ENCODE results near the gene EXOC6.

EXOC6 gene

GRCh38 chr10:92915892-92916291 is 67.6 kb downstream of the EXOC6 start:
- Histone ChIP-seq H3K27me3 (ENCODE audit: insufficient read depth, poor library complexity, severe bottlenecking) (no peaks in the 10 kb centered on the region), H3K27ac (replicated peaks) (no peak overlapping the region), H3K4me3 (replicated peaks; ENCODE audit: insufficient read depth, low read length) (no peak overlapping the region)
- no peak for DNase-seq (ENCODE audit: low read depth in 1 of 2, low spot score in 1 of 2)
- no peak for TF ChIP-seq POLR2AphosphoS5 (IDR thresholded peaks at IDR 0.05; ENCODE audit: low read depth)
- TF ChIP-seq SPI1 (IDR thresholded peaks at IDR 0.05; ENCODE audit: borderline replicate concordance, low read depth): no peak
- TF ChIP-seq, protein P1, sequence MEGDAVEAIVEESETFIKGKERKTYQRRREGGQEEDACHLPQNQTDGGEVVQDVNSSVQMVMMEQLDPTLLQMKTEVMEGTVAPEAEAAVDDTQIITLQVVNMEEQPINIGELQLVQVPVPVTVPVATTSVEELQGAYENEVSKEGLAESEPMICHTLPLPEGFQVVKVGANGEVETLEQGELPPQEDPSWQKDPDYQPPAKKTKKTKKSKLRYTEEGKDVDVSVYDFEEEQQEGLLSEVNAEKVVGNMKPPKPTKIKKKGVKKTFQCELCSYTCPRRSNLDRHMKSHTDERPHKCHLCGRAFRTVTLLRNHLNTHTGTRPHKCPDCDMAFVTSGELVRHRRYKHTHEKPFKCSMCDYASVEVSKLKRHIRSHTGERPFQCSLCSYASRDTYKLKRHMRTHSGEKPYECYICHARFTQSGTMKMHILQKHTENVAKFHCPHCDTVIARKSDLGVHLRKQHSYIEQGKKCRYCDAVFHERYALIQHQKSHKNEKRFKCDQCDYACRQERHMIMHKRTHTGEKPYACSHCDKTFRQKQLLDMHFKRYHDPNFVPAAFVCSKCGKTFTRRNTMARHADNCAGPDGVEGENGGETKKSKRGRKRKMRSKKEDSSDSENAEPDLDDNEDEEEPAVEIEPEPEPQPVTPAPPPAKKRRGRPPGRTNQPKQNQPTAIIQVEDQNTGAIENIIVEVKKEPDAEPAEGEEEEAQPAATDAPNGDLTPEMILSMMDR (IDR thresholded peaks at IDR 0.05; ENCODE audit: insufficient read depth, low read length): no peak
- no peak for TF ChIP-seq GABPA (IDR thresholded peaks at IDR 0.05; ENCODE audit: low read depth)
- TF ChIP-seq REST (IDR thresholded peaks at IDR 0.05; ENCODE audit: insufficient replicate concordance, low read depth): no peak

DNA sequence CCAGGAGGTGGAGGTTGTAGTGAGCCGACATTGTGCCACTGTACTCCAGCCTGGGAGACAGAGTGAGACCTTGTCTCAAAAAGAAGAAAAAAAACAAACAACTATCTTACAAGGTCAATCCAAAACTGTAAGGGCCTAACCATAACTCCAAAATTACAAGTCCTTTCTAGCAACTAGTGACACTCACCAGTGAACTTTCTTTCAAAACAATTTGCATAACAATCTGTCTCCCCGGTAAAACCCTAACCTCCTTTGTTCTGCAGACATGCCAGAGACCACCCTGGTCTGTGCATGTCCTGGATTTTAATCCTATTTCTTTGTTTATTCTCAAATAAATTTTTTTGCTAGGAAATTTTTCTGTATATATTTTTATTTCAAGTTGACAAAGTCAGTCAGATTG is 68.1 kb downstream of the EXOC6 start:
- TF ChIP-seq SPI1 (IDR thresholded peaks at IDR 0.05; ENCODE audit: borderline replicate concordance, low read depth): no peak
- TF ChIP-seq REST (IDR thresholded peaks at IDR 0.05; ENCODE audit: insufficient replicate concordance, low read depth): no peak
- TF ChIP-seq GABPA (IDR thresholded peaks at IDR 0.05; ENCODE audit: low read depth): no peak
- TF ChIP-seq, protein P1 (IDR thresholded peaks at IDR 0.05; ENCODE audit: insufficient read depth, low read length): no peak
- no peak for TF ChIP-seq POLR2AphosphoS5 (IDR thresholded peaks at IDR 0.05; ENCODE audit: low read depth)
- Histone ChIP-seq H3K27me3 (ENCODE audit: insufficient read depth, poor library complexity, severe bottlenecking) (no peaks in the 10 kb centered on the region), H3K4me3 (replicated peaks; ENCODE audit: insufficient read depth, low read length) (no peak overlapping the region), H3K27ac (replicated peaks) (no peak overlapping the region)
- DNase-seq (ENCODE audit: low read depth in 1 of 2, low spot score in 1 of 2): no peak

DNA sequence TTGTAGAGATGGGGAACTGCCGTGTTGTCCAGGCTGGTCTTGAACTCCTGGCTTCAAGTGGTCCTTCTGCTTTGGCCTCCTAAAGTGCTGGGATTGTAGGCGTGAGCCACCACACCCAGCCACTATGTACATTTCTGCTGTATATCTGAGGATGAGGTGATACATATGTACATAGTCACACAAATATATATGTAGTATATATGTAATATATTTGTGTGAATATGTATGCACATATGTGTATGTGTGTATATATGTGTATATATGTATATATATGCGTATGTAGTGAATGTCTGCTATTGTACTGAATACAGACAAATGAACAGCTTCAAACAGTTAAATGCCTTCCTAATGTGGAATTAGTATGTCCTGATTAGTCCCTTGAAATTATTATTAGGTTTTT is 70.3 kb downstream of the EXOC6 start:
- Histone ChIP-seq H3K4me3 (replicated peaks; ENCODE audit: insufficient read depth, low read length) (no peak overlapping the region), H3K27ac (replicated peaks) (no peak overlapping the region), H3K27me3 (ENCODE audit: insufficient read depth, poor library complexity, severe bottlenecking) (no peaks in the 10 kb centered on the region)
- TF ChIP-seq, protein P1 (IDR thresholded peaks at IDR 0.05; ENCODE audit: insufficient read depth, low read length): no peak
- TF ChIP-seq POLR2AphosphoS5 (IDR thresholded peaks at IDR 0.05; ENCODE audit: low read depth) (no peak), REST (IDR thresholded peaks at IDR 0.05; ENCODE audit: insufficient replicate concordance, low read depth) (no peak), GABPA (IDR thresholded peaks at IDR 0.05; ENCODE audit: low read depth) (no peak), SPI1 (IDR thresholded peaks at IDR 0.05; ENCODE audit: borderline replicate concordance, low read depth) (no peak)
- no peak for DNase-seq (ENCODE audit: low read depth in 1 of 2, low spot score in 1 of 2)

Data from HL-60 (cell line).